HL-60/S4 treated with phorbol 12-myristate 13-acetate at 8.2 ng/mL for 4 days and 3 days (cell line): ENCODE results near the gene NR2C2.

Source experiments
- in situ Hi-C: fragments of 300-500 bp; cut with MboI; formaldehyde crosslinking; loops from 2 replicates; pipeline ENCODE4 v1.15.0; 2022; ENCODE audit warnings: low sequenced_read_pairs

NR2C2 gene

GRCh38 chr3:14920536-14920935 lies 26.8 kb upstream of the NR2C2 start:
- in situ Hi-C loops: loop anchor here (10.0 to 25.0 kb wide), 2 partner anchors 126 to 233 kb away; partner anchors contain the start of gene C3orf20

GRCh38 chr3:14921034-14921616 lies 26.3 kb upstream of the NR2C2 start:
- in situ Hi-C loops: loop anchor here (10.0 to 25.0 kb wide), 2 partner anchors 126 to 234 kb away; partner anchors contain the start of gene C3orf20

GRCh38 chr3:14921811-14922705 lies 25.3 kb upstream of the NR2C2 start:
- in situ Hi-C loops: loop anchor here (10.0 to 25.0 kb wide), 2 partner anchors 127 to 235 kb away; partner anchors contain the start of gene C3orf20

- in situ Hi-C loops: loop anchor here (10.0 to 25.0 kb wide), 2 partner anchors 128 to 236 kb away; partner anchors contain the start of gene C3orf20
These were observed 24.5 kb upstream of the NR2C2 start for GRCh38 chr3:14922863-14923262.

GRCh38 chr3:14923476-14923875 lies 23.9 kb upstream of the NR2C2 start:
- in situ Hi-C loops: loop anchor here (10.0 to 25.0 kb wide), 2 partner anchors 129 to 236 kb away; partner anchors contain the start of gene C3orf20

GRCh38 chr3:14925729-14926591 lies 21.4 kb upstream of the NR2C2 start:
- in situ Hi-C loops: loop anchor here (10.0 kb wide), 1 partner anchor 131 kb away; no protein-coding TSS in a partner anchor

GRCh38 chr3:14926592-14926991 lies 20.8 kb upstream of the NR2C2 start:
- in situ Hi-C loops: loop anchor here (10.0 kb wide), 1 partner anchor 132 kb away; no protein-coding TSS in a partner anchor

GRCh38 chr3:14927308-14927707 lies 20.1 kb upstream of the NR2C2 start:
- in situ Hi-C loops: loop anchor here (10.0 kb wide), 1 partner anchor 133 kb away; no protein-coding TSS in a partner anchor

- in situ Hi-C loops: loop anchor here (10.0 kb wide), 1 partner anchor 135 kb away; no protein-coding TSS in a partner anchor
These were observed 17.9 kb upstream of the NR2C2 start for GRCh38 chr3:14929310-14930074.

GRCh38 chr3:14933820-14934425 lies 13.5 kb upstream of the NR2C2 start:
- in situ Hi-C loops: no loop called here

GRCh38 chr3:14935592-14936345 lies 11.6 kb upstream of the NR2C2 start:
- in situ Hi-C loops: no loop called here

- in situ Hi-C loops: no loop called here
These were observed 8.4 kb upstream of the NR2C2 start for GRCh38 chr3:14938954-14939353.

- in situ Hi-C loops: no loop called here
These were observed 5.5 kb upstream of the NR2C2 start for GRCh38 chr3:14941871-14942270.

GRCh38 chr3:14943042-14943441 lies 4.3 kb upstream of the NR2C2 start:
- in situ Hi-C loops: no loop called here

- in situ Hi-C loops: no loop called here
These were observed 1.1 kb upstream of the NR2C2 start for GRCh38 chr3:14946236-14946635.

GRCh38 chr3:14946739-14947099 lies 664 bp upstream of the NR2C2 start:
- in situ Hi-C loops: no loop called here

- in situ Hi-C loops: no loop called here
These were observed 664 bp downstream of the NR2C2 start for GRCh38 chr3:14947886-14948608.

GRCh38 chr3:14948609-14949038 lies 1.2 kb downstream of the NR2C2 start:
- in situ Hi-C loops: no loop called here
